HUDEP-2 (cell line): Measurements from ENCODE around the gene DLL3.

Experiments used
- DNase-seq, 76 experiments: peaks; one replicate each; lab custom pipeline; 2025; ENCODE audit not compliant: unreplicated experiment in 76 of 76; lab: John Stamatoyannopoulos, UW

Gene DLL3

GRCh38 chr19:39546599-39546998 lies 47.9 kb downstream of the DLL3 start:
- peak in 3 of 76 experiments; percentile 9 to 24 (median 21) for DNase-seq

GRCh38 chr19:39550197-39550596 lies 51.5 kb downstream of the DLL3 start:
- no peak for DNase-seq

GRCh38 chr19:39553082-39553652 lies 54.4 kb downstream of the DLL3 start:
- no peak for DNase-seq

GRCh38 chr19:39554701-39555311 lies 56.1 kb downstream of the DLL3 start:
- DNase-seq, result no peak

DNA sequence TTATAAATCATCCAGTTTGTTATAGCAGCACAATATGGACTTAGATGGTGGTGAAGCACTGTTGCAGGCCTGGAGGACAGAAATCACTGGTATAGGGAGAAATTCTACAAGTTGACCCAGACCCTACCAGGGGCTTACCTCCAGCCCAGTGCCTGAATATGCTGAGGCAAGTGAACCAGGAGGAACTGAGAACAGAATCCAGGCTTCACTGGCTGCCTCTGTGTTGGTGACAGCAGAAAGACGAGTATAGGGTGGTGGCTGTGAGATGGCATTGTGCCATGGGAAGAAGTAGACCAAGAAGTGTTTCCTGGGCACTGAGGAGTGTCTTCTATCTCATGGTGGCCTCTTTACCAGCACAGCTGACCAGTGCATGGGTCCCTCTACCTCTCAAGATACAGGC lies 57.1 kb downstream of the DLL3 start:
- no peak for DNase-seq
